ENCODE measurements around the gene MATR3. TPM values are rescaled to one million over a fixed set of nuclear protein-coding genes. Genes with fewer than 3 reads are reported as not detected.

Gene MATR3
- total RNA-seq, 4 donors from 2014 or later, result 343 to 366 (median 354) TPM

GRCh38 chr5:139358064-139358463, 64.5 kb downstream of the MATR3 start:
- H3K4me3 ChIP-seq (replicated peaks in 1 of 3), result no peak overlapping the region
- TF ChIP-seq CTCF (IDR thresholded peaks at IDR 0.05) (no peak), POLR2A (IDR thresholded peaks at IDR 0.05) (no peak)
- DNase-seq, result no peak
- intact Hi-C loops (cut with DNase I), result no loop called here
- H3K36me3 ChIP-seq, result no peaks in the 10 kb centered on the region
- H3K27ac ChIP-seq, result no peak overlapping the region
- H3K27me3 ChIP-seq, result no peaks in the 10 kb centered on the region
- H3K9me3 ChIP-seq, result no peaks in the 10 kb centered on the region
- no peaks in the 10 kb centered on the region for H3K4me1 ChIP-seq

- Histone ChIP-seq H3K27ac (no peak overlapping the region), H3K4me3 (replicated peaks in 1 of 3) (no peak overlapping the region), H3K9me3 (no peaks in the 10 kb centered on the region), H3K4me1 (peaks cover 0 to 9% of the 10 kb centered on the region in 2 donors), H3K36me3 (peaks cover 12 to 15% of the 10 kb centered on the region in 2 donors), H3K27me3 (no peaks in the 10 kb centered on the region)
- TF ChIP-seq POLR2A (IDR thresholded peaks at IDR 0.05) (no peak), CTCF (IDR thresholded peaks at IDR 0.05) (no peak)
- 96 to 97% methylated on average over 4 of the region's 4 CpGs for WGBS, 2 donors
- intact Hi-C loops (cut with DNase I), result no loop called here
- DNase-seq, result no peak
Observed at GRCh38 chr5:139360384-139360783, 66.8 kb downstream of the MATR3 start.

- intact Hi-C loops (cut with DNase I), result no loop called here
- Histone ChIP-seq H3K9me3 (no peaks in the 10 kb centered on the region), H3K27ac (no peak overlapping the region), H3K36me3 (peaks cover 28 to 31% of the 10 kb centered on the region in 2 donors), H3K27me3 (no peaks in the 10 kb centered on the region), H3K4me3 (replicated peaks in 1 of 3) (no peak overlapping the region), H3K4me1 (peaks cover 0 to 9% of the 10 kb centered on the region in 2 donors)
- DNase-seq, result no peak
- WGBS, 2 donors, result 84 to 91% methylated on average over 6 of the region's 6 CpGs
- TF ChIP-seq POLR2A (IDR thresholded peaks at IDR 0.05) (no peak), CTCF (IDR thresholded peaks at IDR 0.05) (no peak)
Observed at GRCh38 chr5:139361835-139362429, 68.4 kb downstream of the MATR3 start.

- Histone ChIP-seq H3K36me3 (peaks cover 36 to 38% of the 10 kb centered on the region in 2 donors), H3K27ac (no peak overlapping the region), H3K9me3 (no peaks in the 10 kb centered on the region), H3K27me3 (no peaks in the 10 kb centered on the region), H3K4me3 (replicated peaks in 1 of 3) (no peak overlapping the region), H3K4me1 (peaks cover 0 to 9% of the 10 kb centered on the region in 2 donors)
- TF ChIP-seq POLR2A (IDR thresholded peaks at IDR 0.05) (no peak), CTCF (IDR thresholded peaks at IDR 0.05) (no peak)
- intact Hi-C loops (cut with DNase I), result no loop called here
- DNase-seq, result no peak
- WGBS, 2 donors, result 54 to 67% methylated on average over 2 of the region's 2 CpGs
Observed at GRCh38 chr5:139363937-139364336, 70.4 kb downstream of the MATR3 start.

GRCh38 chr5:139364466-139364865, 70.9 kb downstream of the MATR3 start:
- no peak for DNase-seq
- Histone ChIP-seq H3K27ac (no peak overlapping the region), H3K4me3 (replicated peaks in 1 of 3) (no peak overlapping the region), H3K4me1 (peaks cover 0 to 9% of the 10 kb centered on the region in 2 donors), H3K36me3 (peaks cover 40% of the 10 kb centered on the region in 2 donors), H3K9me3 (no peaks in the 10 kb centered on the region), H3K27me3 (no peaks in the 10 kb centered on the region)
- TF ChIP-seq CTCF (IDR thresholded peaks at IDR 0.05), result no peak
- no peak for TF ChIP-seq POLR2A (IDR thresholded peaks at IDR 0.05)
- intact Hi-C loops (cut with DNase I), result no loop called here
- 81 to 84% methylated on average over 2 of the region's 2 CpGs for WGBS, 2 donors

Data from thyroid gland (tissue), 4 donors.